Forelimb muscle (tissue), 1 donor: ENCODE measurements around the gene RAB5IF. TPM values are rescaled to one million over a fixed set of nuclear protein-coding genes. Genes with fewer than 3 reads are reported as not detected.
"Not testable (repeated sequence)": the region's sequence is repeated elsewhere in the genome, so short reads cannot be mapped to it uniquely, and the experiment has no call there.

Source experiments
- DNase-seq: peaks from one replicate; pipeline ENCODE4 v3.0.0-alpha.2; 2013; ENCODE audit warnings: low read depth
- polyA plus RNA-seq: library from polyadenylated mRNA; unstranded; fragments of 120-200 nt; gene quantifications from one replicate; pipeline ENCODE4 v1.2.1, GENCODE V29; 2013; ENCODE audit not compliant: insufficient read length

RAB5IF gene
- polyA plus RNA-seq, 1 donor: 40.7 TPM

- no peak for DNase-seq
Measured at GRCh38 chr20:36628076-36628475, 22.5 kb downstream of the RAB5IF start.

GRCh38 chr20:36629719-36630681 is 24.4 kb downstream of the RAB5IF start:
- DNase-seq: no peak

GRCh38 chr20:36631646-36632045 is 26.1 kb downstream of the RAB5IF start:
- DNase-seq: no peak

- no peak for DNase-seq
Measured at GRCh38 chr20:36632147-36632486, 26.5 kb downstream of the RAB5IF start.

GRCh38 chr20:36632487-36633284 is 27.1 kb downstream of the RAB5IF start:
- no peak for DNase-seq

GRCh38 chr20:36633285-36633772 is 27.8 kb downstream of the RAB5IF start:
- no peak for DNase-seq

DNA sequence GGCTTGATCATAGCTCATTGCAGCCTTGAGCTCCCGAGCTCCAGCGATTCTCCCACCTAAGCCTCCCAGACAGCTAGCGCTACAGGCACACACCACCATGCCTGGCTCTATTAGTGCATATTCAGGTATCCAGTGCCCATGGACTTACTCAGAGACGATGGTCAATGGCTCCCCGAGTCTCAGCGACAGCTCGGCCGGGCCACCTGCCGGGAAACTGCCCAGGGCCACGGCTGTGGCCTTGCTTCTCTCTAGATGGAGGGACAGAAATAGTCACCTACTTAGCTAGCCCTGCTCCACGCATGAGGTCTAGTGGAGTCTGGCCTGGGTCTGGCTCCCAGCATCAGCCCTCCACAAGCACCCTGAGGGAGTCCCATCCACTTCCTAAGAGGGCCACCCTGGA is 28.8 kb downstream of the RAB5IF start:
- DNase-seq: no peak

DNA sequence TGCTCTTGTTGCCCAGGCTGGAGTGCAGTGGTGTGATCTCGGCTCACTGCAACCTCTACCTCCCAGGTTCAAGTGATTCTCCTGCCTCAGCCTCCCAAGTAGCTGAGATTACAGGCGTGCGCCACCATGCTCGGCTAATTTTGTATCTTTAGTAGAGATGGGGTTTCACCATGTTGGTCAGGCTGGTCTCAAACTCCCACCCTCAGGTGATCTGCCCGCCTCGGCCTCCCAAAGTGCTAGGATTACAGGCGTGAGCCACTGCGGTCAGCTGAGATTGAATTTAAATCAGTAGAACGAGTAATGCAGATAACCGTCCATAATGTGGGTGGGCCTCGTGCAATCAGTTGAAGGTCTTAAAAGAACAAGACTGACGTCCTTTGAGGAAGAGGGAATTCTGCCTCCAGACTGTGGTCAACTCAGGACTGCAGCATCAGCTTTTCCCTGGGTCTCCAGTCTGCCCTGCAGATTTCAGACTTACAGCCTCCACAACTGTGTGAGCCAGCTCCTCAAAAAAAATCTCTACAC is 33.4 kb downstream of the RAB5IF start:
- not testable (repeated sequence) for DNase-seq

- DNase-seq: no peak
Measured at GRCh38 chr20:36641506-36641843, 35.9 kb downstream of the RAB5IF start.

- no peak for DNase-seq
Measured at GRCh38 chr20:36642136-36642535, 36.6 kb downstream of the RAB5IF start.

DNA sequence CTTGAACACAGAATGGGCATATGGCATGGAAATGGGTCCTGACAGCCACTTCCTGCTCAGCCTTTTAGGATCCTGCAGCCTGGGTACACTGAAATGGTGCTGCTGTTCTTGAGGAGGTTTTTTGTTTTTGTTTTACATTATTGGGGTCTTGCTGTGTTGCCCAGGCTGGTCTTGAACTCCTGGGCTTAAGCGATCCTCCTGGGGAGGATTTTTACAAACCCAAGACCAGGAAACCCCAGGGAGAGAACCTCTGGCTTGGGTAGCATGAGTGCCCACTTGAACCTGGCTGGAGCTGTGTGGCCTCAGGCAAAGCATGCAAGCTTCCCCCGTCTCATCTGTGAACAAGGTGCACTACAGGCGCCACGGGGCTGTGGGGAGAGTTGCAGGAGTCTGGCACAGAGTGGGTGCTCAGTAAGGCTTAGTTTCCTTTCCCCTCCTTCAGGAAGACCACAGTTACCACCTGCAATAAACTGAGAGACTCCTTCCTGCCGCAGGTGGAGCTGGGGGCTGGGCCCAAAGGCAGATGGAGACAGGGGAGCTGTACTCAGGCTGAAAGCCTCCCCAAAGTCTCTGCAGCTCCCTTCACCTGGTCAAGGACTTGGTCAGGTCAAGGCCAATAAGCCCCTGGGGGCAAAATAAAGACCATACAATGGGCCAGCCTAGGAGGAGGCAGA is 38.6 kb downstream of the RAB5IF start:
- DNase-seq: no peak

DNA sequence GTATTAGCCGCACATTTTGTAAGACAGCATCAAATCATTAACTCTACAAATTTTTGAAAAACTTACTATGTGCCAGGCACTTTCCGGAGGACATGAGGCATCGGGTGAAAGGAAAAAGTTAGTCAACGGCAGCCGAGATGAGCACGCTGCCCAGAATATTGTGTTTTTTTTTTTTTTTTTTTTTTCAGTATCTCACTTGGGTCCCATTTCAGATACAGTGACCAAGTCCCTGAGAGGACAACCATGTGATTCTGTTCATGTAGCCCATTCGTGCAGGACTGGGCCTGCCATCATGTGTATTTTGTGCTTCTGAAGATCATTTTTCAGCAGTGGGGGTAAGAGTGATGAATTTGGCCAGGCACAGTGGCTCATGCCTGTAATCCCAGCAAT is 39.1 kb downstream of the RAB5IF start:
- no peak for DNase-seq

DNA sequence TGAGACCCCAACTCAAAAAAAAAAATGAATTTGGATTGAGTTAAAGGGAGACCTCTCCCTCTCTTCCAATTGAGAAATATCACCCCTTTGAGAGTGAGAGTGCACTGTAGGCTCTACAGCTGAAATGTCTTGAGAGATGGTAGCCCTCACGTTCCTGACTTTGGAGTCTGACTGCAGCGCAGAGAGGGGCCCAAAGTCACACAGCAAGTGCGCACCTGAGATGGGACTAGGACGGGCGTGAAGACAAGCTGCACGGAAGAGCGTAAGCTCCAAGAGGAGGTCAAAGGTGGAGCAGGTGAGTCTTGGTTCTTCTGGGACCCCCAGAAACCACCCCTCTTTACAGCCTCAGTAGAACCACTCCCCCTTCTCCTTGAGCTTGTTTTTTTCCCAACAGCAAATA is 39.8 kb downstream of the RAB5IF start:
- no peak for DNase-seq

DNA sequence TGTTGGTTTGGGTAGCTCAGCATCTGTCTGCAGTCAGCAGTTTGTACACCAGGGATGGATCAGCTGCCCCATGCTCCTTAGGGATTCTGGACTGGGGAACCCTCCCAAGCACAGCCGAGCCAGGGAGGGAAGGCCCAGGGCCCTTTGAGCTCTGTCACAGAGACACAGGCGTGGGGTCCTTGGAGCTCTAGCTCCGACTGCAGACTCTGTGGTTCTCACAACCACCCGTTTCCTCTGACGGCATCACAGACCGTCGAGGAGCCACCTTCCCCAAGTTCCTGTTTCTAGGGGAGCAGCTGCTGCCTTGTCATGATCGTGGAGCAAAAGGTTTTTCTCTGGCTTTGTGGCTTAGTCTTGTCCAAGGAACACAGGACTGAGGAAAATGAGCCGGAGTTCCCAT is 40.4 kb downstream of the RAB5IF start, which contains the start of gene SLA2:
Gene SLA2, minus strand, starts transcription at position 199 of the 400 bp plus-strand sequence. CDS start 4,861 bp downstream, outside the sequence.
- no peak for DNase-seq

GRCh38 chr20:36646678-36647077 is 41.1 kb downstream of the RAB5IF start:
- no peak for DNase-seq

- DNase-seq: no peak
Measured at GRCh38 chr20:36647196-36648121, 41.9 kb downstream of the RAB5IF start.

DNA sequence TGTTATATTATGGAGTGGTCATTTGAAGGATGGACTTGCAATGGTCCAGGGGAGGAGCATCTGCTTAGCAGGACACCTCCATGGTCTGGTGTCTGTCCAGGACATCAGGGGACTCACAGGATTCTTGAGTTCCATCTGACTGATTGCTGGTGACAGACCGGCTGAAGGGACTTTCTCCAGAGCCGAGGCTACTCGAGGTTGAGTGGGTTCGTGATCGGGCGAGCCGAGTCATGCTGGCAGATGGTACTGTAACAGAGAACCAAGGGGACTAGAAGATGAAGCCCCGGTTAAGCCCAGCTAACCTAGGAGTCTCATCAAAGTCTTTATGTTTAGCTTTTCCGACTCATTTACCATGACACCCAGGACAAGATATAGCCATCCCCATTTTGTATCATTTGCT is 47.9 kb downstream of the RAB5IF start:
- no peak for DNase-seq

DNA sequence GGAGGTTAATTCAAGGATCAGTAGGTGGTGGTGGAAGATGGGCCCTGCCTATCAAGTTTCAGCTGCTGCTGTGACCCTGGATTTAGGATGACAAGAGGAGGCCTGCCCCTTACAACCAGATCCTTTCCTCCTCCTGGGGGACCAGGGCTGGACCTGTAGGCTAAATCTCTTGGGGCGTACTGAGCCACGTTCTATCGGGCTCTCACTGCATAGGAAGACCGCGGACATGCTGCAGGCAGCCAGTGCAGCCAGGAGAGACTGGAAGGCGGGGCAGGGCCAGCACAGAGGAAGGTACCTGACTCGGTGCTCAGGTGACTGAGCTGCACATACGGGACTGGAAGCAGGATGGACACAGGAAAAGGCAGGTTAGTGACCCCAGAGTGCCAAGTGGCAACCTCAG is 48.9 kb downstream of the RAB5IF start:
- DNase-seq: no peak

GRCh38 chr20:36655004-36655403 is 49.4 kb downstream of the RAB5IF start:
- no peak for DNase-seq

- DNase-seq: no peak
Measured at GRCh38 chr20:36656733-36657132, 51.2 kb downstream of the RAB5IF start.

GRCh38 chr20:36658300-36658699 is 52.7 kb downstream of the RAB5IF start:
- DNase-seq: no peak
